WTC11 (cell line): ENCODE data around the gene FYN. TPM values are rescaled to one million over a fixed set of nuclear protein-coding genes. Genes with fewer than 3 reads are reported as not detected.
"Not testable (repeated sequence)": the region's sequence is repeated elsewhere in the genome, so short reads cannot be mapped to it uniquely, and the experiment has no call there.

Experiments
- ATAC-seq: fragments of 200-7000 bp; cut with Tn5 transposase; 2 replicates; pipeline ENCODE4 v1.10.0; 2021; ENCODE audit warnings: mild to moderate bottlenecking, moderate library complexity
- CTCF ChIA-PET: fragments of 300-600 bp; sonication (Branson Sonifier 250); formaldehyde crosslinking; loops from one replicate; lab custom pipeline; 2021; ENCODE audit warnings: antibody characterized with exemption; lab: Charles Lee
- POLR2A ChIA-PET: fragments of 350-600 bp; sonication (Branson Sonifier 250); formaldehyde crosslinking; loops from one replicate; lab custom pipeline; 2021; ENCODE audit warnings: antibody characterized with exemption; lab: Charles Lee
- DNase-seq: peaks from one replicate; pipeline ENCODE4 v3.0.0; 2021; ENCODE audit warnings: low spot score
- H3K27ac Mint-ChIP-seq: 2 replicates; pipeline ENCODE4 v1.8.0; 2021; ENCODE audit warnings: mixed read lengths
- H3K27me3 Mint-ChIP-seq: 2 replicates; pipeline ENCODE4 v1.8.0; 2021; ENCODE audit warnings: low read depth, mild to moderate bottlenecking, moderate library complexity, mixed read lengths
- H3K36me3 Mint-ChIP-seq: 2 replicates; pipeline ENCODE4 v1.8.0; 2021; ENCODE audit warnings: mixed read lengths
- H3K4me1 Mint-ChIP-seq: 2 replicates; pipeline ENCODE4 v1.8.0; 2022; ENCODE audit warnings: mixed read lengths
- H3K4me3 Mint-ChIP-seq: 2 replicates; pipeline ENCODE4 v1.8.0; 2021; ENCODE audit warnings: mild to moderate bottlenecking, moderate library complexity, mixed read lengths
- H3K9me3 Mint-ChIP-seq: 2 replicates; pipeline ENCODE4 v1.8.0; 2021; ENCODE audit warnings: mixed read lengths
- ATF3 ChIP-seq: sonication (generic); formaldehyde crosslinking; conservative IDR thresholded peaks from 2 replicates; pipeline ENCODE4 v1.8.1; 2022; ENCODE audit warnings: mild to moderate bottlenecking, missing genetic modification reagents
- CBFB ChIP-seq: sonication (generic); formaldehyde crosslinking; IDR thresholded peaks from 2 replicates; pipeline ENCODE4 v1.8.1; 2022; ENCODE audit warnings: mild to moderate bottlenecking, low read depth, missing genetic modification reagents
- CDX4 ChIP-seq: fragments of 250-450 bp; sonication (Bioruptor Pico); IDR thresholded peaks from 2 replicates; pipeline ENCODE4 v1.9.0; 2021; ENCODE audit warnings: moderate library complexity, mild to moderate bottlenecking, inconsistent platforms, borderline replicate concordance
- CREB1 ChIP-seq: sonication (generic); formaldehyde crosslinking; IDR thresholded peaks from 2 replicates; pipeline ENCODE4 v1.8.0; 2023; ENCODE audit warnings: mild to moderate bottlenecking, missing genetic modification reagents
- EMX1 ChIP-seq: fragments of 250-450 bp; sonication (Bioruptor Pico); IDR thresholded peaks from 2 replicates; pipeline ENCODE4 v1.8.0; 2021; ENCODE audit warnings: mild to moderate bottlenecking
- ETV6 ChIP-seq: sonication (generic); formaldehyde crosslinking; IDR thresholded peaks from 2 replicates; pipeline ENCODE4 v1.8.1; 2022; ENCODE audit warnings: mild to moderate bottlenecking, missing genetic modification reagents
- FOXK1 ChIP-seq: sonication (generic); formaldehyde crosslinking; IDR thresholded peaks from 2 replicates; pipeline ENCODE4 v1.8.0; 2022; ENCODE audit warnings: mild to moderate bottlenecking, moderate library complexity, missing genetic modification reagents
- GABPB1 ChIP-seq: sonication (generic); formaldehyde crosslinking; IDR thresholded peaks from 2 replicates; pipeline ENCODE4 v1.8.1; 2023; ENCODE audit warnings: mild to moderate bottlenecking, missing genetic modification reagents
- JAZF1 ChIP-seq: fragments of 250-450 bp; sonication (Bioruptor Pico); IDR thresholded peaks from 2 replicates; pipeline ENCODE4 v1.9.0; 2021; ENCODE audit warnings: moderate library complexity, mild to moderate bottlenecking, inconsistent platforms
- KAT7 ChIP-seq: sonication (generic); formaldehyde crosslinking; IDR thresholded peaks from 2 replicates; pipeline ENCODE4 v1.8.1; 2023; ENCODE audit warnings: missing genetic modification reagents, mild to moderate bottlenecking, borderline replicate concordance
- NR2C2 ChIP-seq: sonication (generic); formaldehyde crosslinking; IDR thresholded peaks from 2 replicates; pipeline ENCODE4 v1.8.0; 2022; ENCODE audit warnings: mild to moderate bottlenecking, missing genetic modification reagents
- NR3C1 ChIP-seq: sonication (generic); formaldehyde crosslinking; conservative IDR thresholded peaks from 2 replicates; pipeline ENCODE4 v1.8.1; 2023; ENCODE audit warnings: low read depth, mild to moderate bottlenecking, missing genetic modification reagents
- OVOL2 ChIP-seq: fragments of 250-450 bp; sonication (Bioruptor Pico); IDR thresholded peaks from 2 replicates; pipeline ENCODE4 v1.9.0; 2021; ENCODE audit warnings: mild to moderate bottlenecking, borderline replicate concordance
- PREB ChIP-seq: sonication (generic); formaldehyde crosslinking; IDR thresholded peaks from 2 replicates; pipeline ENCODE4 v1.8.1; 2022; ENCODE audit warnings: mild to moderate bottlenecking, missing genetic modification reagents, moderate library complexity, borderline replicate concordance
- SMAD4 ChIP-seq: sonication (generic); formaldehyde crosslinking; IDR thresholded peaks from 2 replicates; pipeline ENCODE4 v1.8.0; 2022; ENCODE audit warnings: mild to moderate bottlenecking, missing genetic modification reagents
- SP1 ChIP-seq: sonication (generic); formaldehyde crosslinking; conservative IDR thresholded peaks from 2 replicates; pipeline ENCODE4 v1.8.1; 2022; ENCODE audit warnings: missing genetic modification reagents
- USF1 ChIP-seq: sonication (generic); formaldehyde crosslinking; IDR thresholded peaks from 2 replicates; pipeline ENCODE4 v1.8.0; 2022; ENCODE audit warnings: mild to moderate bottlenecking, missing genetic modification reagents
- ZBTB21 ChIP-seq: sonication (generic); formaldehyde crosslinking; IDR thresholded peaks from 2 replicates; pipeline ENCODE4 v1.8.1; 2023; ENCODE audit warnings: mild to moderate bottlenecking, missing genetic modification reagents, borderline replicate concordance
- ZNF232 ChIP-seq: sonication (generic); formaldehyde crosslinking; IDR thresholded peaks from 2 replicates; pipeline ENCODE4 v1.8.0; 2022; ENCODE audit warnings: mild to moderate bottlenecking, missing genetic modification reagents
- ZNF281 ChIP-seq: sonication (generic); formaldehyde crosslinking; IDR thresholded peaks from 2 replicates; pipeline ENCODE4 v1.8.0; 2023; ENCODE audit warnings: mild to moderate bottlenecking, missing genetic modification reagents
- ZNF416 ChIP-seq: fragments of 250-450 bp; sonication (Bioruptor Pico); IDR thresholded peaks from 2 replicates; pipeline ENCODE4 v1.9.0; 2021; ENCODE audit warnings: mild to moderate bottlenecking, inconsistent platforms
- total RNA-seq: library from RNA; stranded (reverse); gene quantifications from 3 replicates; pipeline ENCODE4 v1.2.3, GENCODE V29; 2021

Gene FYN
- total RNA-seq, 1 experiment from 2014 or later, result 63.9 TPM

- TF ChIP-seq ATF3, result no peak
- TF ChIP-seq CREB1, result no peak
- TF ChIP-seq GABPB1 (CRISPR knock-in tag), result no peak
- TF ChIP-seq SMAD4 (CRISPR knock-in tag), result no peak
- no peak for TF ChIP-seq PREB (CRISPR knock-in tag)
- TF ChIP-seq, all 79 proteins: peak for 0
These were observed 84.6 kb downstream of the FYN start (continued) for GRCh38 chr6:111788379-111789276.

GRCh38 chr6:111786151-111786550 lies 87.1 kb downstream of the FYN start:
- CTCF ChIA-PET, H3K27ac Mint-ChIP-seq, ATAC-seq, H3K4me3 Mint-ChIP-seq, DNase-seq, H3K27me3 Mint-ChIP-seq, H3K36me3 Mint-ChIP-seq, POLR2A ChIA-PET, H3K9me3 Mint-ChIP-seq: not testable (repeated sequence)
- H3K4me1 Mint-ChIP-seq, result peaks cover 20% of the 10 kb centered on the region

GRCh38 chr6:111784433-111784832 lies 88.8 kb downstream of the FYN start:
- DNase-seq (no peak), ATAC-seq (no peak)
- POLR2A ChIA-PET, result no interaction called here
- no peak overlapping the region for H3K4me3 Mint-ChIP-seq
- CTCF ChIA-PET, result interaction anchor here (0.6 kb wide), 1 partner anchor 9 kb away, joined by 3 read pairs; no protein-coding TSS in a partner anchor
- no peak overlapping the region for H3K27ac Mint-ChIP-seq
- peaks cover 5% of the 10 kb centered on the region; the same call in 1 of the 2 replicates for H3K36me3 Mint-ChIP-seq
- peaks cover 21% of the 10 kb centered on the region for H3K4me1 Mint-ChIP-seq
- H3K9me3 Mint-ChIP-seq, result peaks cover 3% of the 10 kb centered on the region; the same call in 1 of the 2 replicates
- no peak for TF ChIP-seq CBFB (CRISPR knock-in tag)
- no peak for TF ChIP-seq OVOL2
- TF ChIP-seq FOXK1 (CRISPR knock-in tag), result no peak
- no peak for TF ChIP-seq ZBTB21
- TF ChIP-seq NR3C1, result no peak
- no peak for TF ChIP-seq ZNF416 (CRISPR knock-in tag)
- no peak for TF ChIP-seq EMX1 (CRISPR knock-in tag)
- no peak for TF ChIP-seq NR2C2
- TF ChIP-seq ATF3, result no peak
- no peak for TF ChIP-seq CREB1
- no peak for TF ChIP-seq ZNF232 (CRISPR knock-in tag)
- no peak for TF ChIP-seq ZNF281 (CRISPR knock-in tag)
- no peak for TF ChIP-seq SP1 (CRISPR knock-in tag)
- TF ChIP-seq KAT7 (CRISPR knock-in tag), result no peak
- TF ChIP-seq USF1 (CRISPR knock-in tag), result no peak
- no peak for TF ChIP-seq ETV6 (CRISPR knock-in tag)
- no peak for TF ChIP-seq JAZF1
- TF ChIP-seq CDX4 (CRISPR knock-in tag), result no peak
- H3K27me3 Mint-ChIP-seq, result no peaks in the 10 kb centered on the region
